Muscle of leg (tissue), 11 donors: ENCODE measurements around the gene TOMM6. TPM values are rescaled to one million over a fixed set of nuclear protein-coding genes. Genes with fewer than 3 reads are reported as not detected.

ENCODE experiments used
- DNase-seq: peaks from one replicate; pipeline ENCODE4 v3.0.0; 2013
- H3K27ac ChIP-seq: one replicate; pipeline ENCODE4 v1.5.1; 2013; ENCODE audit warnings: mild to moderate bottlenecking, low read length, control low read depth
- H3K27me3 ChIP-seq: one replicate; pipeline ENCODE4 v1.6.1; 2013; ENCODE audit warnings: low read length; ENCODE audit not compliant: control insufficient read depth, insufficient read depth
- H3K36me3 ChIP-seq: one replicate; pipeline ENCODE4 v1.6.1; 2013; ENCODE audit warnings: low read length; ENCODE audit not compliant: control insufficient read depth, insufficient read depth
- H3K4me1 ChIP-seq: one replicate; pipeline ENCODE4 v1.6.1; 2013; ENCODE audit warnings: low read length; ENCODE audit not compliant: control insufficient read depth, insufficient read depth
- H3K4me3 ChIP-seq: one replicate; pipeline ENCODE4 v1.5.1; 2013; ENCODE audit warnings: low read length, control low read depth
- H3K9me3 ChIP-seq: replicated peaks from 2 replicates; pipeline ENCODE4 v1.6.1; 2013; ENCODE audit warnings: low read depth, low read length; ENCODE audit not compliant: control insufficient read depth
- WGBS: methylation state at CpG from one replicate; pipeline ENCODE4 v1.1.5; 2013; ENCODE audit warnings: missing lambda C conversion rate; ENCODE audit not compliant: insufficient coverage; 5-methylcytosine and 5-hydroxymethylcytosine counted together
- polyA plus RNA-seq, 8 donors: library from polyadenylated mRNA; unstranded; fragments of 120-200 nt; gene quantifications; one replicate each; pipeline versions ENCODE4 v1.2.1 to v1.2.3, GENCODE V29; 2013; ENCODE audit warnings: inconsistent platforms in 1 of 8, low replicate concordance in 1 of 8; ENCODE audit not compliant: insufficient read length in 8 of 8, insufficient read depth in 1 of 8
- total RNA-seq: library from RNA; stranded (reverse); fragments of 120-200 nt; gene quantifications from one replicate; pipeline ENCODE4 v1.2.4, GENCODE V29; 2013

The TOMM6 gene
- total and polyA plus RNA-seq, 9 donors = 134 to 178 (median 169) TPM

GRCh38 chr6:41822021-41822420 lies 34.5 kb downstream of the TOMM6 start:
- no peaks in the 10 kb centered on the region for H3K36me3 ChIP-seq
- H3K27me3 ChIP-seq = no peaks in the 10 kb centered on the region
- peak; percentile 5 for DNase-seq
- 83% methylated on average over 1 of the region's 1 CpG for WGBS
- no peak overlapping the region for H3K4me3 ChIP-seq
- H3K27ac ChIP-seq = no peak overlapping the region
- no peaks in the 10 kb centered on the region for H3K9me3 ChIP-seq
- H3K4me1 ChIP-seq = no peaks in the 10 kb centered on the region

GRCh38 chr6:41823178-41823577 lies 35.7 kb downstream of the TOMM6 start:
- Histone ChIP-seq H3K9me3 (no peaks in the 10 kb centered on the region), H3K4me3 (no peak overlapping the region), H3K36me3 (no peaks in the 10 kb centered on the region), H3K27ac (no peak overlapping the region), H3K4me1 (no peaks in the 10 kb centered on the region), H3K27me3 (no peaks in the 10 kb centered on the region)
- WGBS = 100% methylated on average over 1 of the region's 1 CpG
- DNase-seq = no peak

GRCh38 chr6:41824571-41825569 lies 37.4 kb downstream of the TOMM6 start:
- Histone ChIP-seq H3K4me1 (no peaks in the 10 kb centered on the region), H3K36me3 (no peaks in the 10 kb centered on the region), H3K27ac (no peak overlapping the region), H3K4me3 (no peak overlapping the region), H3K9me3 (no peaks in the 10 kb centered on the region), H3K27me3 (no peaks in the 10 kb centered on the region)
- no peak for DNase-seq
- WGBS = 97% methylated on average over 4 of the region's 13 CpGs

GRCh38 chr6:41826343-41827022 lies 39.0 kb downstream of the TOMM6 start:
- Histone ChIP-seq H3K4me1 (no peaks in the 10 kb centered on the region), H3K9me3 (no peaks in the 10 kb centered on the region), H3K4me3 (no peak overlapping the region), H3K27ac (no peak overlapping the region), H3K36me3 (no peaks in the 10 kb centered on the region), H3K27me3 (no peaks in the 10 kb centered on the region)
- no CpG with 5 or more reads among the region's 2 CpGs for WGBS
- no peak for DNase-seq

- Histone ChIP-seq H3K4me3 (no peak overlapping the region), H3K4me1 (no peaks in the 10 kb centered on the region), H3K36me3 (no peaks in the 10 kb centered on the region), H3K27ac (no peak overlapping the region), H3K9me3 (no peaks in the 10 kb centered on the region), H3K27me3 (no peaks in the 10 kb centered on the region)
- no peak for DNase-seq
- no CpG with 5 or more reads among the region's 3 CpGs for WGBS
Measured at GRCh38 chr6:41832263-41832662, 44.8 kb downstream of the TOMM6 start.

- no peaks in the 10 kb centered on the region for H3K27me3 ChIP-seq
- H3K36me3 ChIP-seq = no peaks in the 10 kb centered on the region
- H3K9me3 ChIP-seq = no peaks in the 10 kb centered on the region
- no peak for DNase-seq
- no peak overlapping the region for H3K4me3 ChIP-seq
- WGBS = no CpG with 5 or more reads among the region's 5 CpGs
- H3K27ac ChIP-seq = no peak overlapping the region
- no peaks in the 10 kb centered on the region for H3K4me1 ChIP-seq
Measured at GRCh38 chr6:41836022-41836659, 48.6 kb downstream of the TOMM6 start.

- Histone ChIP-seq H3K36me3 (no peaks in the 10 kb centered on the region), H3K4me1 (no peaks in the 10 kb centered on the region), H3K27me3 (no peaks in the 10 kb centered on the region), H3K4me3 (no peak overlapping the region), H3K27ac (no peak overlapping the region), H3K9me3 (no peaks in the 10 kb centered on the region)
- DNase-seq = no peak
- whole genome bisulfite sequencing = no CpG with 5 or more reads among the region's 2 CpGs
Measured at GRCh38 chr6:41836660-41837052, 49.2 kb downstream of the TOMM6 start.

Other genes with a start within 250 kb of the TOMM6 start
- gene FOXP4, start 241.3 kb upstream of the TOMM6 start, total RNA-seq = 3.0 TPM
- 10 to 100 TPM; 11.3 to 25.7 (median 14.7) TPM for gene FOXP4, start 241.3 kb upstream of the TOMM6 start, polyA plus RNA-seq
- gene MDFI, start 149.2 kb upstream of the TOMM6 start, total RNA-seq = 77.4 TPM
- 10 to 100 TPM; 47.7 to 86.3 (median 74.8) TPM for gene MDFI, start 149.2 kb upstream of the TOMM6 start, polyA plus RNA-seq
- 6.9 TPM for gene TFEB, start 52.1 kb upstream of the TOMM6 start, total RNA-seq
- gene TFEB, start 52.1 kb upstream of the TOMM6 start, polyA plus RNA-seq = 10 to 100 TPM in 1 of 8 donors, 1 to 10 TPM in 7; 6.1 to 12.3 (median 7.6) TPM
- not detected for gene PGC, start 40.3 kb upstream of the TOMM6 start, total RNA-seq
- under 1 TPM in 3 of 8 donors, not detected in 5; 0.21 to 0.41 (median 0.39) TPM for gene PGC, start 40.3 kb upstream of the TOMM6 start, polyA plus RNA-seq
- 3.5 TPM for gene FRS3, start 7.8 kb upstream of the TOMM6 start, total RNA-seq
- 1 to 10 TPM; 5.9 to 9.4 (median 7.4) TPM for gene FRS3, start 7.8 kb upstream of the TOMM6 start, polyA plus RNA-seq
- gene PRICKLE4, start 6.9 kb upstream of the TOMM6 start, total RNA-seq = 2.6 TPM
- gene PRICKLE4, start 6.9 kb upstream of the TOMM6 start, polyA plus RNA-seq = 1 to 10 TPM; 1.7 to 6.4 (median 2.7) TPM
- 2.7 TPM for gene USP49, start 107.7 kb downstream of the TOMM6 start, total RNA-seq
- gene USP49, start 107.7 kb downstream of the TOMM6 start, polyA plus RNA-seq = 1 to 10 TPM; 4.6 to 6.4 (median 5.1) TPM
- 17.8 TPM for gene MED20, start 133.4 kb downstream of the TOMM6 start, total RNA-seq
- 10 to 100 TPM; 16.1 to 21.2 (median 18.9) TPM for gene MED20, start 133.4 kb downstream of the TOMM6 start, polyA plus RNA-seq
- 12.2 TPM for gene BYSL, start 133.8 kb downstream of the TOMM6 start, total RNA-seq
- 10 to 100 TPM; 33.0 to 45.7 (median 39.2) TPM for gene BYSL, start 133.8 kb downstream of the TOMM6 start, polyA plus RNA-seq
- gene CCND3, start 154.1 kb downstream of the TOMM6 start, total RNA-seq = 30.2 TPM
- gene CCND3, start 154.1 kb downstream of the TOMM6 start, polyA plus RNA-seq = 10 to 100 TPM; 65.7 to 99.9 (median 83.6) TPM